Lung (tissue), 12 donors: ENCODE data around the gene RADIL. TPM values are rescaled to one million over a fixed set of nuclear protein-coding genes. Genes with fewer than 3 reads are reported as not detected.
A peak's percentile ranks its signal among the peaks of the same experiment; 100 is the strongest.

Experiments used
- ATAC-seq: fragments of 200-7000 bp; cut with Tn5 transposase; one replicate; pipeline ENCODE4 v1.9.1; 2020; ENCODE audit warnings: moderate number of reproducible peaks; ENCODE audit not compliant: insufficient read depth, low FRiP score
- DNase-seq, 3 donors: peaks; one replicate each; pipeline ENCODE4 v3.0.0-alpha.2; 2013 to 2017
- H3K27ac ChIP-seq, 2 donors: one replicate each; pipeline ENCODE4 v1.5.1; 2013; ENCODE audit warnings: mild to moderate bottlenecking in 2 of 2, moderate library complexity in 2 of 2, control low read depth in 1 of 2, inconsistent platforms in 1 of 2, low read depth in 1 of 2, low read length in 1 of 2
- H3K27me3 ChIP-seq, 3 donors: one replicate each; pipeline ENCODE4 v1.5.1; 2013; ENCODE audit warnings: low read length in 2 of 3; ENCODE audit not compliant: control insufficient read depth in 3 of 3, insufficient read depth in 3 of 3
- H3K36me3 ChIP-seq, 4 donors: one replicate each; pipeline ENCODE4 v1.5.1; 2013; ENCODE audit warnings: low read length in 4 of 4, mild to moderate bottlenecking in 1 of 4, moderate library complexity in 1 of 4; ENCODE audit not compliant: control insufficient read depth in 4 of 4, insufficient read depth in 4 of 4
- H3K4me1 ChIP-seq, 5 donors: one replicate each; pipeline ENCODE4 v1.5.1; 2013; ENCODE audit warnings: low read length in 5 of 5, mild to moderate bottlenecking in 2 of 5, moderate library complexity in 1 of 5; ENCODE audit not compliant: control insufficient read depth in 5 of 5, insufficient read depth in 5 of 5
- H3K4me3 ChIP-seq: one replicate; pipeline ENCODE4 v1.5.1; 2013; ENCODE audit warnings: mild to moderate bottlenecking, control low read depth, moderate library complexity
- H3K9ac ChIP-seq, 2 donors: one replicate each; pipeline ENCODE4 v1.5.1; 2013; ENCODE audit warnings: low read length in 2 of 2, control low read depth in 1 of 2; ENCODE audit not compliant: insufficient read depth in 1 of 2
- H3K9me3 ChIP-seq, 4 donors: one replicate each; pipeline ENCODE4 v1.5.1; 2013; ENCODE audit warnings: low read length in 3 of 4, mild to moderate bottlenecking in 1 of 4, moderate library complexity in 1 of 4; ENCODE audit not compliant: control insufficient read depth in 4 of 4, insufficient read depth in 3 of 4
- CTCF ChIP-seq: IDR thresholded peaks from 2 replicates; pipeline ENCODE4 v1.5.1; 2012; ENCODE audit warnings: mild to moderate bottlenecking; ENCODE audit errors: control extremely low read depth, extremely low read depth
- WGBS, 2 donors: extraction: QIAGEN DNeasy Blood & Tissue Kit; methylation state at CpG; one replicate each; pipeline ENCODE4 v1.1.7; 2013; 5-methylcytosine and 5-hydroxymethylcytosine counted together
- polyA plus RNA-seq, 2 donors: library from polyadenylated mRNA; stranded (reverse); fragments of 200-250 nt; gene quantifications; one replicate each; pipeline ENCODE4 v1.2.1, GENCODE V29; 2013
- total RNA-seq, 2 donors: library from RNA; depleted of rRNA in 1 of 2; stranded (reverse); fragments of >200 nt in 1 of 2; gene quantifications; one replicate each; pipeline ENCODE4 v1.2.1, GENCODE V29; 2014 to 2021
- donor health status: control.
- donor health status: control.
- donor health status: Bipolar disorder and iron deficiency.
- donor health status: healthy.
- donor health status: DM: yes; HTN: yes; CAD: no.

Gene RADIL
- total and polyA plus RNA-seq, 4 donors: 3.7 to 9.3 (median 6.3) TPM

GRCh38 chr7:4834601-4835397, 48.7 kb downstream of the RADIL start:
- Histone ChIP-seq H3K4me3 (no peak overlapping the region), H3K4me1 (peaks cover 0 to 24% (median 4%) of the 10 kb centered on the region in 5 donors), H3K36me3 (peaks cover 0 to 12% (median 2%) of the 10 kb centered on the region in 4 donors), H3K9me3 (no peaks in the 10 kb centered on the region), H3K27ac (no peak overlapping the region), H3K9ac (no peak overlapping the region), H3K27me3 (no peaks in the 10 kb centered on the region)
- 96 to 97% methylated on average over 59 to 60 of the region's 60 CpGs for WGBS, 2 donors
- TF ChIP-seq CTCF: no peak
- DNase-seq (peak in 1 of 3 donors; percentile 11), ATAC-seq (no peak)

- Histone ChIP-seq H3K27ac (no peak overlapping the region), H3K4me3 (no peak overlapping the region), H3K27me3 (no peaks in the 10 kb centered on the region), H3K9ac (no peak overlapping the region), H3K36me3 (peaks cover 0 to 12% (median 7%) of the 10 kb centered on the region in 4 donors), H3K4me1 (peaks cover 0 to 22% (median 4%) of the 10 kb centered on the region in 5 donors), H3K9me3 (no peaks in the 10 kb centered on the region)
- DNase-seq: peak in 1 of 3 donors; percentile 9
- TF ChIP-seq CTCF: no peak
- no peak for ATAC-seq
- 87 to 88% methylated on average over 35 to 36 of the region's 36 CpGs for WGBS, 2 donors
These were observed 49.6 kb downstream of the RADIL start for GRCh38 chr7:4833691-4834600.

- 92 to 93% methylated on average over 17 of the region's 17 CpGs for WGBS, 2 donors
- peaks cover 0 to 12% (median 7%) of the 10 kb centered on the region in 4 donors for H3K36me3 ChIP-seq
- no peaks in the 10 kb centered on the region for H3K27me3 ChIP-seq
- H3K27ac ChIP-seq: no peak overlapping the region
- no peak for TF ChIP-seq CTCF
- H3K4me3 ChIP-seq: no peak overlapping the region
- H3K9ac ChIP-seq: no peak overlapping the region
- DNase-seq (peak in 1 of 3 donors; percentile 4), ATAC-seq (no peak)
- no peaks in the 10 kb centered on the region for H3K9me3 ChIP-seq
- H3K4me1 ChIP-seq: peaks cover 0 to 15% (median 4%) of the 10 kb centered on the region in 5 donors
These were observed 50.3 kb downstream of the RADIL start for GRCh38 chr7:4833176-4833575.
